Panc1 (cell line): ENCODE measurements around the gene SNX33. TPM values are rescaled to one million over a fixed set of nuclear protein-coding genes. Genes with fewer than 3 reads are reported as not detected.

Experiments
- ATAC-seq: fragments of 200-7000 bp; cut with Tn5 transposase; 2 replicates; pipeline ENCODE4 v1.9.1; 2020; ENCODE audit warnings: mild to moderate bottlenecking, moderate library complexity
- BruUV-seq: library from RNA; stranded (reverse); fragments of 400-500 nt; replicated peaks from 2 replicates; lab custom pipeline; 2021; lab: Mats Ljungman, UMichigan
- CTCF ChIA-PET: fragments of 300-600 bp; sonication (Branson Sonifier 250); formaldehyde crosslinking; loops from one replicate; lab custom pipeline; 2022; ENCODE audit warnings: antibody characterized with exemption; lab: Charles Lee
- POLR2A ChIA-PET: fragments of 300-600 bp; sonication (Branson Sonifier 250); formaldehyde crosslinking; loops from one replicate; lab custom pipeline; 2022; ENCODE audit warnings: antibody characterized with exemption; lab: Charles Lee
- DNase-seq: peaks from one replicate; pipeline ENCODE4 v3.0.0-alpha.2; 2010; ENCODE audit warnings: low read depth, low spot score
- H3K27ac ChIP-seq: 2 replicates; pipeline ENCODE4 v1.5.1; 2011; ENCODE audit warnings: mild to moderate bottlenecking, low read length, inconsistent platforms
- H3K27me3 ChIP-seq: fragments of 200-500 bp; sonication (Bioruptor generic); 2 replicates; pipeline ENCODE4 v1.6.0; 2014; ENCODE audit warnings: low read length, inconsistent platforms; ENCODE audit not compliant: control insufficient read depth, insufficient read depth
- H3K36me3 ChIP-seq: fragments of 200-500 bp; sonication (Bioruptor generic); 2 replicates; pipeline ENCODE4 v1.5.1; 2014; ENCODE audit warnings: inconsistent platforms, mild to moderate bottlenecking, low read length, moderate library complexity; ENCODE audit not compliant: control insufficient read depth, insufficient read depth
- H3K4me1 ChIP-seq: 2 replicates; pipeline ENCODE4 v1.5.1; 2011; ENCODE audit warnings: inconsistent platforms, mild to moderate bottlenecking, low read length, moderate library complexity; ENCODE audit not compliant: control insufficient read depth, insufficient read depth
- H3K4me3 ChIP-seq, 2 experiments: 2 replicates each; pipeline ENCODE4 v1.5.1; 2011 to 2012; ENCODE audit warnings: low read depth in 2 of 2, low read length in 2 of 2, mild to moderate bottlenecking in 2 of 2, inconsistent platforms in 1 of 2, moderate library complexity in 1 of 2
- H3K9me3 ChIP-seq: fragments of 200-500 bp; sonication (Bioruptor generic); 2 replicates; pipeline ENCODE4 v1.5.1; 2014; ENCODE audit warnings: low read depth, mild to moderate bottlenecking, inconsistent platforms, low read length, moderate library complexity; ENCODE audit not compliant: control insufficient read depth, insufficient read depth
- POLR2AphosphoS5 ChIP-seq: IDR thresholded peaks from 2 replicates; pipeline ENCODE4 v1.6.1; 2012; ENCODE audit warnings: mild to moderate bottlenecking, low read depth, low read length, moderate library complexity
- SIN3A ChIP-seq: IDR thresholded peaks from 2 replicates; pipeline ENCODE4 v1.6.1; 2012; ENCODE audit warnings: low read depth, mild to moderate bottlenecking, low read length, moderate library complexity, borderline replicate concordance; ENCODE audit not compliant: insufficient read depth
- TCF7L2 ChIP-seq: IDR thresholded peaks from 2 replicates; pipeline ENCODE4 v1.6.1; 2011; ENCODE audit warnings: mild to moderate bottlenecking, low read depth, low read length, inconsistent platforms
- in situ Hi-C: cut with HindIII; loops from 2 replicates; pipeline ENCODE4 v1.10.0; 2016; ENCODE audit warnings: low sequenced_read_pairs, low pct_unique_long_range_greater_than_20kb
- intact Hi-C: fragments of 100-400 bp; cut with micrococcal nuclease; formaldehyde crosslinking; loops from one replicate; pipeline ENCODE4 v1.10.0; 2022; ENCODE audit not compliant: unreplicated experiment
- total RNA-seq: library from RNA; stranded (reverse); gene quantifications from one replicate; pipeline ENCODE4 v1.2.1, GENCODE V29; 2021; ENCODE audit not compliant: unreplicated experiment
- TF ChIP-seq, protein P1 (sequence below), 2 experiments: IDR thresholded peaks; 2 replicates each; pipeline ENCODE4 v1.6.1; 2011 to 2012; ENCODE audit warnings: low read depth in 2 of 2, control low read depth in 1 of 2, low read length in 1 of 2, mild to moderate bottlenecking in 1 of 2, moderate library complexity in 1 of 2; ENCODE audit not compliant: insufficient read depth in 1 of 2
- TF ChIP-seq, protein P2 (sequence below): fragments of 450-650 bp; IDR thresholded peaks from 2 replicates; pipeline ENCODE4 v1.5.1; 2017; ENCODE audit warnings: mild to moderate bottlenecking

The SNX33 gene
- total RNA-seq, 1 experiment from 2014 or later, result 17.0 TPM

DNA sequence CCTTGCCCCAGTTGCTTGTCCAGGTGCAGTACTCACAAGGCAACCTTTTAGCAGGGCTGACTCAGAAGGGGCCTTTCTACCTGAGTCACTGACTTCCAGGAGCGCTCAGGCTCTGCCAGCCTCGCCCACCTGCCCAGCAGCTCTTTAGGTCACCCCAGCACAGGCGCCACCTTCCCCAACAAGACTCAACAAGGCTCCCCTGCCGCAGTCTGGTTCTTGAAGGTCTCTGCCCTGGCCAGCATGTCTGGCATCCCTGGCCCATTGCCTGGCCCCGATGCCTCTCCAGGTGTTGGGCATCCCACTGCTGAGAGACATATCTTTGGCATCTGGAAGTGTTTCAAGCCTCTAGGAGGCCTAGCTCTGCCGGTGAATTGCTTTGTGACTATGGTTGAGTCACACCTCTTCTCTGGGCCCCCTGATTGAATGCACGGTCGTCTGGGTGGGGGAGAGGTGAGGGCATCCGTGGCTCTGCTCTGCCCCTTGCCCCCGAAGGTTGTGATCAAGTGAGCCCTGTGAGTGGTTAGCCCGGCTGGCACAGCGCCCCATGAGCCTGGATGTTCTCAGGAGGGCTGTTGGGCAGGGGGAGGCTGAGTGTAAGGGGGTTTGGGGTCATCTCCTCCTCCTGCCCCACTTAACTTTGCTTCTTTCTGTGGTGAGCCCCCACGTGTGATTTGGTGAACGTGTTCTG is 21.6 kb downstream of the SNX33 start:
- no peaks in the 10 kb centered on the region for H3K36me3 ChIP-seq
- H3K27ac ChIP-seq, result no peak overlapping the region
- no peaks in the 10 kb centered on the region for H3K9me3 ChIP-seq
- in situ Hi-C loops (no loop called here), intact Hi-C loops (no loop called here)
- TF ChIP-seq SIN3A (no peak), POLR2AphosphoS5 (no peak), TCF7L2 (no peak)
- TF ChIP-seq, protein P1, sequence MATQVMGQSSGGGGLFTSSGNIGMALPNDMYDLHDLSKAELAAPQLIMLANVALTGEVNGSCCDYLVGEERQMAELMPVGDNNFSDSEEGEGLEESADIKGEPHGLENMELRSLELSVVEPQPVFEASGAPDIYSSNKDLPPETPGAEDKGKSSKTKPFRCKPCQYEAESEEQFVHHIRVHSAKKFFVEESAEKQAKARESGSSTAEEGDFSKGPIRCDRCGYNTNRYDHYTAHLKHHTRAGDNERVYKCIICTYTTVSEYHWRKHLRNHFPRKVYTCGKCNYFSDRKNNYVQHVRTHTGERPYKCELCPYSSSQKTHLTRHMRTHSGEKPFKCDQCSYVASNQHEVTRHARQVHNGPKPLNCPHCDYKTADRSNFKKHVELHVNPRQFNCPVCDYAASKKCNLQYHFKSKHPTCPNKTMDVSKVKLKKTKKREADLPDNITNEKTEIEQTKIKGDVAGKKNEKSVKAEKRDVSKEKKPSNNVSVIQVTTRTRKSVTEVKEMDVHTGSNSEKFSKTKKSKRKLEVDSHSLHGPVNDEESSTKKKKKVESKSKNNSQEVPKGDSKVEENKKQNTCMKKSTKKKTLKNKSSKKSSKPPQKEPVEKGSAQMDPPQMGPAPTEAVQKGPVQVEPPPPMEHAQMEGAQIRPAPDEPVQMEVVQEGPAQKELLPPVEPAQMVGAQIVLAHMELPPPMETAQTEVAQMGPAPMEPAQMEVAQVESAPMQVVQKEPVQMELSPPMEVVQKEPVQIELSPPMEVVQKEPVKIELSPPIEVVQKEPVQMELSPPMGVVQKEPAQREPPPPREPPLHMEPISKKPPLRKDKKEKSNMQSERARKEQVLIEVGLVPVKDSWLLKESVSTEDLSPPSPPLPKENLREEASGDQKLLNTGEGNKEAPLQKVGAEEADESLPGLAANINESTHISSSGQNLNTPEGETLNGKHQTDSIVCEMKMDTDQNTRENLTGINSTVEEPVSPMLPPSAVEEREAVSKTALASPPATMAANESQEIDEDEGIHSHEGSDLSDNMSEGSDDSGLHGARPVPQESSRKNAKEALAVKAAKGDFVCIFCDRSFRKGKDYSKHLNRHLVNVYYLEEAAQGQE (IDR thresholded peaks at IDR 0.05; ENCODE audit: insufficient read depth in 1 of 2, low read depth in 2 of 2, low read length in 1 of 2), result no peak
- TF ChIP-seq, protein P2, sequence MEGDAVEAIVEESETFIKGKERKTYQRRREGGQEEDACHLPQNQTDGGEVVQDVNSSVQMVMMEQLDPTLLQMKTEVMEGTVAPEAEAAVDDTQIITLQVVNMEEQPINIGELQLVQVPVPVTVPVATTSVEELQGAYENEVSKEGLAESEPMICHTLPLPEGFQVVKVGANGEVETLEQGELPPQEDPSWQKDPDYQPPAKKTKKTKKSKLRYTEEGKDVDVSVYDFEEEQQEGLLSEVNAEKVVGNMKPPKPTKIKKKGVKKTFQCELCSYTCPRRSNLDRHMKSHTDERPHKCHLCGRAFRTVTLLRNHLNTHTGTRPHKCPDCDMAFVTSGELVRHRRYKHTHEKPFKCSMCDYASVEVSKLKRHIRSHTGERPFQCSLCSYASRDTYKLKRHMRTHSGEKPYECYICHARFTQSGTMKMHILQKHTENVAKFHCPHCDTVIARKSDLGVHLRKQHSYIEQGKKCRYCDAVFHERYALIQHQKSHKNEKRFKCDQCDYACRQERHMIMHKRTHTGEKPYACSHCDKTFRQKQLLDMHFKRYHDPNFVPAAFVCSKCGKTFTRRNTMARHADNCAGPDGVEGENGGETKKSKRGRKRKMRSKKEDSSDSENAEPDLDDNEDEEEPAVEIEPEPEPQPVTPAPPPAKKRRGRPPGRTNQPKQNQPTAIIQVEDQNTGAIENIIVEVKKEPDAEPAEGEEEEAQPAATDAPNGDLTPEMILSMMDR, result no peak
- H3K27me3 ChIP-seq, result no peaks in the 10 kb centered on the region
- H3K4me3 ChIP-seq, result no peak overlapping the region
- ATAC-seq (no peak), DNase-seq (no peak)
- ChIA-PET POLR2A (no interaction called here), CTCF (interaction anchor here (1.5 kb wide), 1 partner anchor 10 kb away, joined by 5 read pairs; no protein-coding TSS in a partner anchor)
- no TSS peak for BruUV-seq
- peaks cover 38% of the 10 kb centered on the region for H3K4me1 ChIP-seq

DNA sequence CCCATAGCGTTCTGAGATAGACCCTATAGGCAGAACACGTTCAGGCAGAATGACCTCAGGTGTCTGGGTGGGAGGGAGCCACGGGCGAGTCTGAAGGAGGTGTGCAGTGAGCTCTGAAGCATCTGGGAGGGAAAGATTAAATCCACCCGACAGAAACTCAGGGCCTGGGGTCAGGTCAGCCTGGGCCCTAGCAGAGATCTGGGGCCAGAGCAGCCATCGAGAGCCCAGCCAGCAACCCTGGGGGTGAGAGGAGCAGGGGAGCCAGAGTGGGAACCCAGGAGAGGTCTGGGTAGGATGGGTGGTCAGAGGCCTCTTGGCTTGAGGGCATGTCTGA is 22.1 kb downstream of the SNX33 start:
- Histone ChIP-seq H3K27me3 (no peaks in the 10 kb centered on the region), H3K4me1 (peaks cover 38% of the 10 kb centered on the region), H3K4me3 (no peak overlapping the region), H3K27ac (no peak overlapping the region), H3K9me3 (no peaks in the 10 kb centered on the region), H3K36me3 (no peaks in the 10 kb centered on the region)
- intact Hi-C loops (no loop called here), in situ Hi-C loops (no loop called here)
- DNase-seq, result no peak
- ATAC-seq, result no peak
- ChIA-PET POLR2A (no interaction called here), CTCF (no interaction called here)
- TF ChIP-seq SIN3A, result no peak
- TF ChIP-seq, protein P2, result no peak
- BruUV-seq, result no TSS peak
